NCI-H1694 treated with DMSO at 0.1 percent for 48 hours (cell line): ENCODE measurements around the gene FLNB.

Experiments used
- DNase-seq: peaks from one replicate; lab custom pipeline; 2025; lab: John Stamatoyannopoulos, UW

The FLNB gene

GRCh38 chr3:58010562-58010961 is 2.3 kb downstream of the FLNB start:
- DNase-seq, result no peak

- no peak for DNase-seq
Measured at GRCh38 chr3:58011580-58011979, 3.4 kb downstream of the FLNB start.

GRCh38 chr3:58012302-58012701 is 4.1 kb downstream of the FLNB start:
- DNase-seq, result no peak

- no peak for DNase-seq
Measured at GRCh38 chr3:58013099-58013498, 4.9 kb downstream of the FLNB start.

GRCh38 chr3:58013973-58014649 is 5.9 kb downstream of the FLNB start:
- no peak for DNase-seq

- no peak for DNase-seq
Measured at GRCh38 chr3:58015520-58015915, 7.3 kb downstream of the FLNB start.

GRCh38 chr3:58016710-58017109 is 8.5 kb downstream of the FLNB start:
- no peak for DNase-seq

GRCh38 chr3:58018892-58019742 is 10.9 kb downstream of the FLNB start:
- DNase-seq, result no peak

GRCh38 chr3:58020783-58021071 is 12.5 kb downstream of the FLNB start:
- DNase-seq, result no peak

- no peak for DNase-seq
Measured at GRCh38 chr3:58021072-58021959, 13.1 kb downstream of the FLNB start.

GRCh38 chr3:58021962-58022361 is 13.7 kb downstream of the FLNB start:
- DNase-seq, result no peak

- DNase-seq, result no peak
Measured at GRCh38 chr3:58022490-58022889, 14.3 kb downstream of the FLNB start.

- DNase-seq, result no peak
Measured at GRCh38 chr3:58023531-58023930, 15.3 kb downstream of the FLNB start.

- DNase-seq, result no peak
Measured at GRCh38 chr3:58025406-58025805, 17.2 kb downstream of the FLNB start.

- DNase-seq, result peak; percentile 24
Measured at GRCh38 chr3:58025837-58026569, 17.8 kb downstream of the FLNB start.

GRCh38 chr3:58026598-58026997 is 18.4 kb downstream of the FLNB start:
- no peak for DNase-seq

GRCh38 chr3:58027704-58028317 is 19.6 kb downstream of the FLNB start:
- DNase-seq, result no peak

- DNase-seq, result no peak
Measured at GRCh38 chr3:58028902-58029301, 20.7 kb downstream of the FLNB start.

GRCh38 chr3:58029842-58030584 is 21.8 kb downstream of the FLNB start:
- DNase-seq, result no peak

GRCh38 chr3:58032186-58032585 is 24.0 kb downstream of the FLNB start:
- no peak for DNase-seq
